Astrocyte (in vitro differentiated cells and primary cell): ENCODE data around the gene CTRB1. TPM values are rescaled to one million over a fixed set of nuclear protein-coding genes. Genes with fewer than 3 reads are reported as not detected.

Experiments used
- DNase-seq: peaks from one replicate; pipeline ENCODE4 v3.0.0-alpha.2; 2010; ENCODE audit warnings: low read depth
- FAIRE-seq: peaks from 2 replicates; lab custom pipeline; 2011; peaks lifted over from hg19 to GRCh38; lab: Jason Lieb, UNC
- H2AFZ ChIP-seq: 2 replicates; pipeline ENCODE4 v1.6.0; 2012; ENCODE audit warnings: low read depth, low read length, inconsistent platforms
- H3K27ac ChIP-seq: 2 replicates; pipeline ENCODE4 v1.5.1; 2011; ENCODE audit warnings: low read depth, low read length, inconsistent platforms
- H3K27me3 ChIP-seq: 2 replicates; pipeline ENCODE4 v1.6.0; 2011; ENCODE audit warnings: low read length, inconsistent platforms; ENCODE audit not compliant: insufficient read depth
- H3K36me3 ChIP-seq: 2 replicates; pipeline ENCODE4 v1.5.1; 2011; ENCODE audit warnings: low read length, inconsistent platforms; ENCODE audit not compliant: insufficient read depth
- H3K4me1 ChIP-seq: 2 replicates; pipeline ENCODE4 v1.5.1; 2011; ENCODE audit warnings: low read length, inconsistent platforms; ENCODE audit not compliant: insufficient read depth
- H3K4me2 ChIP-seq: 2 replicates; pipeline ENCODE4 v1.6.0; 2012; ENCODE audit warnings: low read length, inconsistent platforms
- H3K4me3 ChIP-seq: 2 replicates; pipeline ENCODE4 v1.5.1; 2011; ENCODE audit warnings: low read depth, mild to moderate bottlenecking, low read length, inconsistent platforms; ENCODE audit not compliant: insufficient read depth
- H3K79me2 ChIP-seq: 2 replicates; pipeline ENCODE4 v1.6.0; 2012; ENCODE audit warnings: mild to moderate bottlenecking, low read length, inconsistent platforms; ENCODE audit not compliant: insufficient read depth
- H3K9ac ChIP-seq: 2 replicates; pipeline ENCODE4 v1.6.0; 2012; ENCODE audit warnings: mild to moderate bottlenecking, low read length, inconsistent platforms
- H3K9me3 ChIP-seq: 2 replicates; pipeline ENCODE4 v1.5.1; 2012; ENCODE audit warnings: low read depth, mild to moderate bottlenecking, low read length, inconsistent platforms; ENCODE audit not compliant: insufficient read depth
- H4K20me1 ChIP-seq: 2 replicates; pipeline ENCODE4 v1.6.0; 2012; ENCODE audit warnings: low read length, inconsistent platforms; ENCODE audit not compliant: insufficient read depth
- H3K27ac Mint-ChIP-seq: one replicate; pipeline ENCODE4 v1.8.0; 2021; ENCODE audit warnings: mild to moderate bottlenecking, mixed read lengths; ENCODE audit not compliant: unreplicated experiment
- H3K27me3 Mint-ChIP-seq: one replicate; pipeline ENCODE4 v1.8.0; 2021; ENCODE audit warnings: low read depth, mixed read lengths; ENCODE audit not compliant: unreplicated experiment
- H3K36me3 Mint-ChIP-seq: one replicate; pipeline ENCODE4 v1.8.0; 2021; ENCODE audit warnings: low read depth, mixed read lengths; ENCODE audit not compliant: unreplicated experiment
- H3K4me1 Mint-ChIP-seq: one replicate; pipeline ENCODE4 v1.8.0; 2021; ENCODE audit warnings: low read depth, mixed read lengths; ENCODE audit not compliant: unreplicated experiment
- H3K4me3 Mint-ChIP-seq: one replicate; pipeline ENCODE4 v1.8.0; 2021; ENCODE audit warnings: mild to moderate bottlenecking, moderate library complexity, mixed read lengths; ENCODE audit not compliant: unreplicated experiment
- H3K9me3 Mint-ChIP-seq: one replicate; pipeline ENCODE4 v1.8.0; 2021; ENCODE audit warnings: mild to moderate bottlenecking, mixed read lengths; ENCODE audit not compliant: unreplicated experiment
- CTCF ChIP-seq: IDR thresholded peaks from 2 replicates; pipeline ENCODE4 v1.5.1; 2011; ENCODE audit warnings: low read depth, mild to moderate bottlenecking, inconsistent platforms, low read length, moderate library complexity; ENCODE audit not compliant: insufficient read depth
- EZH2 ChIP-seq: IDR thresholded peaks from 2 replicates; pipeline ENCODE4 v1.6.1; 2012; ENCODE audit warnings: mild to moderate bottlenecking, low read length, inconsistent platforms; ENCODE audit not compliant: insufficient read depth
- total RNA-seq: library from RNA; stranded (reverse); gene quantifications from 2 replicates; pipeline ENCODE4 v1.2.1, GENCODE V29; 2021

Gene CTRB1
- total RNA-seq, 1 donor from 2014 or later: not detected

GRCh38 chr16:75264999-75265910 is 46.5 kb downstream of the CTRB1 start:
- Histone ChIP-seq H2AFZ (peak overlapping the region; percentile 94), H3K4me2 (peak overlapping the region; percentile 98), H3K79me2 (peaks cover 64% of the 10 kb centered on the region), H3K9me3 (no peaks in the 10 kb centered on the region), H3K9ac (peak overlapping the region; percentile 100), H4K20me1 (peaks cover 48% of the 10 kb centered on the region), H3K36me3 (no peaks in the 10 kb centered on the region), H3K4me1 (peaks cover 40% of the 10 kb centered on the region), H3K27ac (peak overlapping the region; percentile 92), H3K27me3 (no peaks in the 10 kb centered on the region), H3K4me3 (peak overlapping the region; percentile 89)
- FAIRE-seq (no peak), DNase-seq (no peak)
- peaks cover 33% of the 10 kb centered on the region for H3K4me1 Mint-ChIP-seq
- H3K27ac Mint-ChIP-seq: peak overlapping the region; percentile 91
- H3K27me3 Mint-ChIP-seq: no peaks in the 10 kb centered on the region
- peaks cover 10% of the 10 kb centered on the region for H3K36me3 Mint-ChIP-seq
- TF ChIP-seq EZH2: no peak
- no peak for TF ChIP-seq CTCF
- H3K4me3 Mint-ChIP-seq: peak overlapping the region; percentile 92
- H3K9me3 Mint-ChIP-seq: no peaks in the 10 kb centered on the region

GRCh38 chr16:75265911-75266701 is 47.3 kb downstream of the CTRB1 start:
- peak overlapping the region; percentile 94 for H2AFZ ChIP-seq
- peak overlapping the region; percentile 98 for H3K4me2 ChIP-seq
- peaks cover 55% of the 10 kb centered on the region for H3K79me2 ChIP-seq
- peaks cover 39% of the 10 kb centered on the region for H4K20me1 ChIP-seq
- H3K4me3 Mint-ChIP-seq: peak overlapping the region; percentile 84
- H3K27ac ChIP-seq: peak overlapping the region; percentile 92
- no peaks in the 10 kb centered on the region for H3K9me3 Mint-ChIP-seq
- TF ChIP-seq CTCF (no peak), EZH2 (no peak)
- H3K27me3 Mint-ChIP-seq: no peaks in the 10 kb centered on the region
- no peaks in the 10 kb centered on the region for H3K36me3 ChIP-seq
- H3K4me1 Mint-ChIP-seq: peaks cover 26% of the 10 kb centered on the region
- no peaks in the 10 kb centered on the region for H3K27me3 ChIP-seq
- no peaks in the 10 kb centered on the region for H3K9me3 ChIP-seq
- H3K36me3 Mint-ChIP-seq: peaks cover 10% of the 10 kb centered on the region
- peak overlapping the region; percentile 87 for H3K27ac Mint-ChIP-seq
- peak overlapping the region; percentile 100 for H3K9ac ChIP-seq
- peak overlapping the region; percentile 89 for H3K4me3 ChIP-seq
- H3K4me1 ChIP-seq: peaks cover 40% of the 10 kb centered on the region
- no peak for FAIRE-seq
- no peak for DNase-seq
